ENCODE results near the gene FBXO5.

GRCh38 chr6:152943260-152943897 lies 39.5 kb downstream of the FBXO5 start:
- TF ChIP-seq POLR2A (IDR thresholded peaks at IDR 0.05; ENCODE audit: low read depth, low read length) (no peak), POLR2AphosphoS5 (IDR thresholded peaks at IDR 0.05; ENCODE audit: low read depth, low read length) (no peak)

Measured in GM12892 (cell line).